NCI-H1092 treated with DMSO at 0.1 percent for 48 hours (cell line): ENCODE data around the gene PIK3AP1.

Experiments used
- DNase-seq: peaks from one replicate; lab custom pipeline; 2025; lab: John Stamatoyannopoulos, UW

PIK3AP1 gene

DNA sequence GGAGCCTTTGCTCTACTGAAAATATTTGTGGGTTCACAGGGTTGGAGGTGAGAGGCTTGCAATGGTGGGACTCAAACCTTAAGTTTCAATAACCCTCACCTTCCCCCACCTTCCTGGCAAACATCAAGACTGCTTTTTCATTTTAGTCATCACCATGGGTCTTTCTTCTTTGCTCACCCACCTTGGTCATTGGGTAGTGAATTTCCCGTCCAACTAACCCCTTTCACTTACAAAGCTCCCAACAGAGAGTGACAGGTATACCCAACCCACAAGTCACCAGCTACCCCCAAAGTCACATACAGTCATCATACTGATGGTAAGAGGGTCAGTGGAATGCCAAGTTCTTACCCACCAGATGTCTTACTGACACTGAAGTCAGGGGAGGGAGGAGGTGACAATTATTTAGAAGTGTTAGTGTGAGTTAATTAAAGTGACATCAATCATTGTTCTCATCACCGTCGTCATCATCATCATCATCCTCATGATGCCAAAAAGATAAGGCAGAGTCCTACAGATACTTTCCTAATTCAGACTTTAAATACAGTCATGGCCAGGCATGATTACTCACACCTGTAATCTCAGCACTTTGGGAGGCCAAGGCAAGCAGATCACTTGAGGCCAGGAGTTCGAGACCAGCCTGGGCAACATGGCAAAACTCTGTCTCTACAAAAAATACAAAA is 49.0 kb downstream of the PIK3AP1 start:
- DNase-seq, result no peak

DNA sequence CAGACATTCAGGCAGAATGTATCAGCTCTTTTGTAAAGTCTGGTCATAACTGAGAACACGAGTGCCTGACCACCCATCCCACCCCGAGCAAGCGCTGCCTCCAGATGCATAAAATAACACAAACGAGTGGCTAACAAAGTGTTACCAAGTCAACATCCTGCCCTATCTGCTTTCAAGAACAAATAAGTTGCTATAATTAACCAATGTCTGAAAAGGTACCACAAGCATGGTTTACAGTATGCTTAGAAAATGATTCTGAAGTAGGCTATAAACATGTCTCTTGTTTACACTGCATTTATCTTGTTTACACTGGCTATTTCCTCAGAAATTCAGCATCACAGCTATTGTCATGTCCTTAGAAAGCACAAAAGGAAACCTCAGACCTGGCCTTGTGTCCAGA is 49.5 kb downstream of the PIK3AP1 start:
- peak; percentile 73 for DNase-seq

DNA sequence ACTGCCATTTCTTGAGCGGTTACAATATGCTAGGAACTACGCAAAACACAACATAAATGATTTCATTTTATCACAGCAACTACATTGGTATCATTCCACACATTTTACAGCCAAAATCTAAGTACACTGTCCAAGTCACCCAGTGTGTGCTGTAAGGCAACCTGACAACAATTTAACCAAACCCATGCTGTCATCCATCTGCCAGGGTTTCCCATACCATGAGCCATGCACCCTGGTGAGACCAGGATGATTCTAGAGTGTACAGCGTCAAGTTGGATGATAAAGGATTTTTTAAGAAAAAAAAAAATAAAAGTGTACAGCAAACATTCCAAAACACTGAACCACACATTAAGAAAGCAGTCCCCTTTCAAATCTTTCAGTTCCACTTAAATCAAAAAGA is 52.9 kb downstream of the PIK3AP1 start:
- DNase-seq, result no peak

GRCh38 chr10:96666741-96667140 is 53.6 kb downstream of the PIK3AP1 start:
- DNase-seq, result no peak

GRCh38 chr10:96665306-96665705 is 55.0 kb downstream of the PIK3AP1 start:
- no peak for DNase-seq

- DNase-seq, result no peak
These were observed 55.8 kb downstream of the PIK3AP1 start for GRCh38 chr10:96664563-96664962.

- DNase-seq, result no peak
These were observed 56.5 kb downstream of the PIK3AP1 start for GRCh38 chr10:96663797-96664196.

GRCh38 chr10:96661632-96662031 is 58.7 kb downstream of the PIK3AP1 start:
- DNase-seq, result no peak

- DNase-seq, result no peak
These were observed 60.0 kb downstream of the PIK3AP1 start for GRCh38 chr10:96660297-96660696.

DNA sequence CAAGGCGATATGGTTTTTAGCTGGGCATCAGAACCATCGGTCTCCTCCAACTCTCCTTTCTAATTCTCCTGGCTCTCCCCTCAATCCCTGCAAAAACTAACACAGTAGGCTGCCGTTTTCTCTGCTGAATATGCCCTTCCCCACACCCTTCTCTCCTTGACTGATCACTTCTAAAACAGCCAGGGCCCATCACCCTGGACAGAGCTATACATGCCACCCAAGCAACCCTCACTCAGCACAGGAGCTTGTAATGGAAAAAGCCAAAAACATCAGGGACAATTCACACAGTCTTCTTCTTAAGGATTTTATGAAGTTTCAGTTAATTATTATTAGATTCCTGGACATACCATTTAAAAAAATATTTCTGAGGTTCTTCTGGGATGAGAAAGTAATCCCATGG is 61.5 kb downstream of the PIK3AP1 start:
- no peak for DNase-seq

DNA sequence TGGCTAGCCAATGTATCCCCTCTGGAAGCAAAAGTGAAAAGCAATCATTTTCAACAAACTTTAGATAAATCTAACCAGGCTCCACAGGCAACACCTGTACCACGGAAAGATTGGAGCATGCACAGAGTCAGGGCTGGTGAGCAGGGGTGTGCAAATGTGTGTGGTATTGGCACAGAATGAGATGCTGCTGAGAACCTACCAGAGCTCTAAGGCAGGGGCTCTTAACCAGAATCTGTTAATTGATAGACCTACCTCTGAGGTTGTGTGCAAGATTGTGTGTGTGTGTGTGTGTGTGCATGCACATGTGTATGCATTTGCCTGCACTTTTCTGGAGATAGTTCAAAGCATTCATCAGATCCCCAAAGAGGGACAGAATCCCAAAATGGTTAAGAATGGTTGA is 62.9 kb downstream of the PIK3AP1 start:
- no peak for DNase-seq

DNA sequence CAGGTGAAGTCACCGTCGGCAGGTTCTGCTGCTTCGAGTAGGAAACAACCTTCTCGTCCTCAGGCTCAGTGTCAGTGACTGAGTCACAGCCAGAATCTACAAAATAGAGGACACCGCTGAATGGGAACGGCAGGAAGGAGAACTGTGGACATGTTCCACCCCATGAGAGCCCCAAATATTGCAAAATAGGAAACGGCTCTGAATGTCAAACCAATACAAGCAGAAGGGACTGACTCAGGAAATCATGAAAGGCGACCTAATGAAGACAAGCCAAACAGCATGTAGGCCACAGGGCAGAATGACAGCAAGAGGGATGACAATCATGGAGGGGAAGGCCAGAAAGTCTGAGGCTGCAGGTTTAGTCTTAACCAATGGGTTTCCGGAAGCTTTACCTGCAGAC is 63.5 kb downstream of the PIK3AP1 start:
- DNase-seq, result no peak

GRCh38 chr10:96656198-96656577 is 64.1 kb downstream of the PIK3AP1 start:
- DNase-seq, result no peak

- DNase-seq, result no peak
These were observed 64.7 kb downstream of the PIK3AP1 start for GRCh38 chr10:96655461-96656197.

- no peak for DNase-seq
These were observed 68.3 kb downstream of the PIK3AP1 start for GRCh38 chr10:96651998-96652431.

DNA sequence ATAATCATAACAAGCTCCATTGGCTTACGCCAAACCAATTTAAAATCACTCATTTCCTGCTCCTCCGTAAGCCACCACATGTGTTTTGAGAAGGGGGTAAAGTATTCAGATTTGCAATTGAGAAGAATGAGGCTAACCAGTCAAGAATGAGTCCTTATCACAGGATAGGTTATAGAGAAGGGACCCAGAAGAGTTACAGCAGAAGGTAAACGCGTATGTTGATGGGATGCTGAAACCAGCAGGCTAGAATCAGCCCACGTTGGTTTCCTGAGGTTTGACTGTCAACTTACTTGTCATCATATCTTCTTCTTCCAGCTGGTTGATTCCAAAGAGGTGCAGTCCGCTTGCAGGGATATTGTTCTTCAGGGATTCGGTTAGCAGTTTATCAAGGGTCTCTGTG is 69.4 kb downstream of the PIK3AP1 start:
- DNase-seq, result no peak

GRCh38 chr10:96648297-96648696 is 72.0 kb downstream of the PIK3AP1 start:
- DNase-seq, result no peak

- no peak for DNase-seq
These were observed 72.8 kb downstream of the PIK3AP1 start for GRCh38 chr10:96647466-96647865.

GRCh38 chr10:96646751-96647166 is 73.6 kb downstream of the PIK3AP1 start:
- DNase-seq, result no peak

- DNase-seq, result no peak
These were observed 74.0 kb downstream of the PIK3AP1 start for GRCh38 chr10:96646301-96646700.

- DNase-seq, result no peak
These were observed 75.1 kb downstream of the PIK3AP1 start for GRCh38 chr10:96645191-96645721.

- no peak for DNase-seq
These were observed 76.4 kb downstream of the PIK3AP1 start for GRCh38 chr10:96643920-96644319.

DNA sequence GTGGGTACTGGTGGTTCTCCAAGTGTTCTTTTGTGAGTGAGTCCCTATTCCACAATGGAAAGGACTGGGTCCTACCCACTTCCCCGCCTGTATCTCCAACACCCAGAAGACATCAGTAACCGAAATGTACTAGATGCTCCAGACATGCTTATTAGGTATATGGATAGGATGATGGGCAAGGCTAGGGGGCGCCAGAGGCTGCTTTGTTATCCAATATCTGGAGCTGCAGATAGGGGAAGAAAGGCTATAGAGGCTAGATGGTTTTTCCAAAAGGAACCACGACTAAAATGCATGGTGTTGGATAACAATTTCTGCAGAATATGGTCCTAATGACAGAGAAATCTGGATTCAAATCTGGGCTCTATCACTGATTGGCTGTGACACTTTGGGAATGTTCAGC is 77.3 kb downstream of the PIK3AP1 start:
- peak; percentile 57 for DNase-seq
